ENCODE results near the gene CHAMP1. TPM values are rescaled to one million over a fixed set of nuclear protein-coding genes. Genes with fewer than 3 reads are reported as not detected.

Gene CHAMP1
- total and polyA plus RNA-seq, 7 donors = 4.7 to 14.8 (median 11.7) TPM

- Histone ChIP-seq H3K36me3 (ENCODE audit: insufficient read depth in 1 of 2, low read depth in 1 of 2) (peaks cover 5 to 21% of the 10 kb centered on the region in 2 donors), H3K9me3 (no peaks in the 10 kb centered on the region), H3K4me1 (peaks cover 22% of the 10 kb centered on the region), H3K27ac (no peak overlapping the region), H3K4me3 (no peak overlapping the region), H3K27me3 (ENCODE audit: insufficient read depth in 3 of 3, low read length in 2 of 3) (no peaks in the 10 kb centered on the region)
- no peak for TF ChIP-seq CTCF (IDR thresholded peaks at IDR 0.05)
- 67 to 71% (median 68%) methylated on average over 5 of the region's 5 CpGs for WGBS, 3 donors
- ATAC-seq (no peak), DNase-seq (peak in 1 of 2 donors; percentile 10)
- intact Hi-C loops (cut with DNase I) = no loop called here
Measured at GRCh38 chr13:114310956-114311355, 3.3 kb upstream of the CHAMP1 start.

GRCh38 chr13:114311387-114311786 is 2.9 kb upstream of the CHAMP1 start:
- Histone ChIP-seq H3K4me3 (no peak overlapping the region), H3K27ac (no peak overlapping the region), H3K4me1 (peaks cover 26% of the 10 kb centered on the region), H3K9me3 (no peaks in the 10 kb centered on the region), H3K27me3 (ENCODE audit: insufficient read depth in 3 of 3, low read length in 2 of 3) (no peaks in the 10 kb centered on the region), H3K36me3 (ENCODE audit: insufficient read depth in 1 of 2, low read depth in 1 of 2) (peaks cover 4 to 16% of the 10 kb centered on the region in 2 donors)
- no peak for TF ChIP-seq CTCF (IDR thresholded peaks at IDR 0.05)
- ATAC-seq = no peak
- intact Hi-C loops (cut with DNase I) = no loop called here
- DNase-seq = no peak

- no peak for ATAC-seq
- H3K27ac ChIP-seq = no peak overlapping the region
- peaks cover 31% of the 10 kb centered on the region for H3K4me1 ChIP-seq
- peaks cover 0 to 11% of the 10 kb centered on the region in 2 donors for H3K36me3 ChIP-seq (ENCODE audit: insufficient read depth in 1 of 2, low read depth in 1 of 2)
- DNase-seq = no peak
- no peak overlapping the region for H3K4me3 ChIP-seq
- intact Hi-C loops (cut with DNase I) = no loop called here
- no peaks in the 10 kb centered on the region for H3K9me3 ChIP-seq
- no peaks in the 10 kb centered on the region for H3K27me3 ChIP-seq (ENCODE audit: insufficient read depth in 3 of 3, low read length in 2 of 3)
- WGBS, 3 donors = 28 to 49% (median 39%) methylated on average over 2 of the region's 2 CpGs
- TF ChIP-seq CTCF (IDR thresholded peaks at IDR 0.05) = no peak
Measured at GRCh38 chr13:114311908-114312307, 2.4 kb upstream of the CHAMP1 start.

GRCh38 chr13:114313061-114313860 is 1.0 kb upstream of the CHAMP1 start:
- ATAC-seq (peak in 2 of 4 donors; percentile 21 to 26), DNase-seq (no peak)
- 78 to 89% (median 81%) methylated on average over 17 of the region's 17 CpGs for WGBS, 3 donors
- TF ChIP-seq CTCF (IDR thresholded peaks at IDR 0.05) = no peak
- intact Hi-C loops (cut with DNase I) = no loop called here
- no peaks in the 10 kb centered on the region for H3K9me3 ChIP-seq
- H3K4me1 ChIP-seq = peaks cover 39% of the 10 kb centered on the region
- H3K36me3 ChIP-seq (ENCODE audit: insufficient read depth in 1 of 2, low read depth in 1 of 2) = no peaks in the 10 kb centered on the region
- H3K4me3 ChIP-seq = peak overlapping the region; percentile 89
- H3K27ac ChIP-seq = peak overlapping the region; percentile 95
- no peaks in the 10 kb centered on the region for H3K27me3 ChIP-seq (ENCODE audit: insufficient read depth in 3 of 3, low read length in 2 of 3)
